ENCODE results near the gene PGK1.

PGK1 gene

GRCh38 chrX:78098108-78098507 is 5.9 kb upstream of the PGK1 start:
- no peak for DNase-seq (ENCODE audit: low read depth in 1 of 2, low spot score in 1 of 2)
- Histone ChIP-seq H3K27me3 (ENCODE audit: insufficient read depth, poor library complexity, severe bottlenecking) (no peaks in the 10 kb centered on the region), H3K4me3 (replicated peaks; ENCODE audit: insufficient read depth, low read length) (no peak overlapping the region), H3K27ac (replicated peaks) (no peak overlapping the region)
- no peak for TF ChIP-seq GABPA (IDR thresholded peaks at IDR 0.05; ENCODE audit: low read depth)

- no peak overlapping the region for H3K4me3 ChIP-seq (replicated peaks; ENCODE audit: insufficient read depth, low read length)
These were observed 2.0 kb upstream of the PGK1 start for GRCh38 chrX:78102091-78102490.

GRCh38 chrX:78103001-78103622 is 936 bp upstream of the PGK1 start:
- no peak for DNase-seq (ENCODE audit: low read depth in 1 of 2, low spot score in 1 of 2)
- no peak for TF ChIP-seq REST (IDR thresholded peaks at IDR 0.05; ENCODE audit: insufficient replicate concordance, low read depth)
- no peak for TF ChIP-seq CTCF (IDR thresholded peaks at IDR 0.05; ENCODE audit: insufficient read depth, low read length)
- TF ChIP-seq GABPA (IDR thresholded peaks at IDR 0.05; ENCODE audit: low read depth): no peak
- H3K27ac ChIP-seq (replicated peaks): peak overlapping the region; percentile 88
- H3K4me3 ChIP-seq (replicated peaks; ENCODE audit: insufficient read depth, low read length): 0 out of 2 replicates have a peak overlapping the region, but pooled peaks have one; percentile 14
- no peaks in the 10 kb centered on the region for H3K27me3 ChIP-seq (ENCODE audit: insufficient read depth, poor library complexity, severe bottlenecking)

More at GRCh38 chrX:78102091-78102490, 2.0 kb upstream of the PGK1 start:
- no peak overlapping the region for H3K27ac ChIP-seq (replicated peaks)
- TF ChIP-seq CTCF (IDR thresholded peaks at IDR 0.05; ENCODE audit: insufficient read depth, low read length) (no peak), POLR2AphosphoS5 (IDR thresholded peaks at IDR 0.05; ENCODE audit: low read depth) (no peak), SPI1 (IDR thresholded peaks at IDR 0.05; ENCODE audit: borderline replicate concordance, low read depth) (no peak), REST (IDR thresholded peaks at IDR 0.05; ENCODE audit: insufficient replicate concordance, low read depth) (no peak), GABPA (IDR thresholded peaks at IDR 0.05; ENCODE audit: low read depth) (no peak)
- DNase-seq (ENCODE audit: low read depth in 1 of 2, low spot score in 1 of 2): no peak
- no peaks in the 10 kb centered on the region for H3K27me3 ChIP-seq (ENCODE audit: insufficient read depth, poor library complexity, severe bottlenecking)

GRCh38 chrX:78104447-78105176 is 564 bp downstream of the PGK1 start:
- DNase-seq (ENCODE audit: low read depth in 1 of 2, low spot score in 1 of 2): peak in 1 of 2 experiments; percentile 75
- H3K4me3 ChIP-seq (replicated peaks; ENCODE audit: insufficient read depth, low read length): peak overlapping the region; percentile 58
- peak overlapping the region; percentile 98 for H3K27ac ChIP-seq (replicated peaks)
- H3K27me3 ChIP-seq (ENCODE audit: insufficient read depth, poor library complexity, severe bottlenecking): no peaks in the 10 kb centered on the region
- TF ChIP-seq CTCF (IDR thresholded peaks at IDR 0.05; ENCODE audit: insufficient read depth, low read length) (no peak), SPI1 (IDR thresholded peaks at IDR 0.05; ENCODE audit: borderline replicate concordance, low read depth) (no peak), POLR2AphosphoS5 (IDR thresholded peaks at IDR 0.05; ENCODE audit: low read depth) (no peak; the same call in 1 of the 2 replicates), REST (IDR thresholded peaks at IDR 0.05; ENCODE audit: insufficient replicate concordance, low read depth) (no peak), GABPA (IDR thresholded peaks at IDR 0.05; ENCODE audit: low read depth) (no peak)
